ENCODE data around the gene TNK1. TPM values are rescaled to one million over a fixed set of nuclear protein-coding genes. Genes with fewer than 3 reads are reported as not detected.

Gene TNK1
- total and polyA plus RNA-seq, 2 donors (not counting 3 experiments of a cell fraction or from before 2014, with no cell fraction given), result 0.22 to 0.58 TPM

DNA sequence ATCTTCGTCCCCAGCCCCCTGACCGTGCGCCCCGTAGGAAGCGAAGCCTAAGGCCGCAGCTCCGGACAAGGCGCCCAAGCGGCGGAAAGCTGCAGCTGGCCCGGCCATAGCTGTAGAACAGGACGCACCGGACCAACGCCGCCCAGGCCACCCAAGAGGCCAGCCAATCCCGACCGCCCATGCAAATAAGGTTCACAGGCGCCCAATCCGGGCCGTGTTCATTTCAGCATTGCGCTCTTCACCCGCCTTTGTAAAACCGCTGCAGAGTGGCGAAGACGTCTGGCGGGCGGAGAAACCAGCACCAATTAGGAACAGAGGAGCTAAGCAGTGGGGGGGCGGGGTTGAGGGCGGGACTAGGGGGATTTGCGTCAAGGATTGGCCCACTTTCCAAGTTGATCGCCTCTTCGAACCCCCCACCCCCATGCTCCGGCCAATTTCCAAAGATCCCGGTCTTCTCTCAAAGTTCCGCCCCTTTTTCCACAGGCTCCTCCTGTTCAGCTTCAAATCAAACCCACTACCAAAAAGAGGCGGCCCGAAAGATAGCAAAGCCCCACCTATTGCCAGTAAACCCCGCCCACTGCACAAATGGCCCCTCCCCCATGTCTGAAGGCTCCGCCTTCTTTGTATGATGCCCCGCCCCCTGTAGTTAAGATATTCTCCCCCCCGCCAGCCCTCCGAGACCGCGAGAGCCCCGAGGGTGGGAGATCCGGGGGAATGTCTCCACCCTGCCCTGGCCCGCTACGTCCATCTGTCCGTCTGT is 23.3 kb downstream of the TNK1 start, which contains the start of gene TMEM256:
Gene TMEM256 (minus strand): TSS at position 121 of the 760 bp plus-strand sequence. CDS start 13 bp downstream, at position 108.
- Histone ChIP-seq H3K36me3 (ENCODE audit: control insufficient read depth in 2 of 2, extremely low read depth in 1 of 2, insufficient read depth in 2 of 2, low read length in 2 of 2) (peaks cover 0 to 6% of the 10 kb centered on the region in 2 experiments), H3K4me2 (ENCODE audit: insufficient read depth, low read length) (peak within 1 kb of the TSS; percentile 50), H2AFZ (ENCODE audit: low read depth, low read length) (peak within 1 kb of the TSS; percentile 78), H3K27ac (ENCODE audit: insufficient read depth, low read depth, low read length) (peak within 1 kb of the TSS; percentile 21), H3K9ac (replicated peaks; ENCODE audit: extremely low read depth, insufficient read depth, low read length) (peak within 1 kb of the TSS; percentile 41), H3K9me1 (replicated peaks; ENCODE audit: control insufficient read depth, extremely low read depth, insufficient read depth, low read length) (no peaks in the 10 kb centered on the region), H3K4me1 (ENCODE audit: control insufficient read depth, extremely low read depth, insufficient read depth, low read length) (peaks cover 12% of the 10 kb centered on the region), H3K27me3 (ENCODE audit: control insufficient read depth in 2 of 2, insufficient read depth in 2 of 2, low read length in 2 of 2) (no peaks in the 10 kb centered on the region), H3K9me3 (replicated peaks; ENCODE audit: control insufficient read depth, insufficient read depth, low read length) (no peaks in the 10 kb centered on the region), H3K79me2 (ENCODE audit: control insufficient read depth, insufficient read depth, low read length) (peaks cover 4% of the 10 kb centered on the region), H3K4me3 (replicated peaks in 1 of 3; ENCODE audit: insufficient read depth in 1 of 3, low read depth in 1 of 3, low read length in 3 of 3) (peak within 1 kb of the TSS; percentile 43 to 61 (median 52)), H4K20me1 (replicated peaks; ENCODE audit: control insufficient read depth, extremely low read depth, insufficient read depth, low read length) (no peaks in the 10 kb centered on the region)
- ChIA-PET POLR2A (interaction anchor here (0.6 to 1.6 kb wide), 17 partner anchors 10 to 339 kb away, joined by 3 to 14 read pairs (median 5); partner anchors contain the start of genes MPDU1, PLSCR3, POLR2A and TMEM102), CTCF (interaction anchor here (0.6 to 2.9 kb wide), 21 partner anchors 10 to 324 kb away, joined by 3 to 40 read pairs (median 4); partner anchors contain the start of genes CHRNB1, PLSCR3, TMEM102 and TMEM95)
- no peak for TF ChIP-seq EZH2 (IDR thresholded peaks at IDR 0.05; ENCODE audit: borderline replicate concordance, low read depth, low read length, severe bottlenecking)
- no peak for TF ChIP-seq MYC (IDR thresholded peaks at IDR 0.05; ENCODE audit: low read depth, low read length)
- TF ChIP-seq GATA2 (IDR thresholded peaks at IDR 0.05; ENCODE audit: insufficient read depth, insufficient read length, low read depth, low read length), result no peak
- peak; percentile 96 for TF ChIP-seq POLR2AphosphoS5 (IDR thresholded peaks at IDR 0.05; ENCODE audit: insufficient read depth, low read depth, low read length)
- TF ChIP-seq FOS (IDR thresholded peaks at IDR 0.05; ENCODE audit: borderline replicate concordance, insufficient read depth, low read length), result no peak
- peak in 1 of 2 donors; percentile 2 for TF ChIP-seq CTCF (IDR thresholded peaks at IDR 0.05; ENCODE audit: extremely low read depth in 1 of 2, insufficient read depth in 1 of 2, low read depth in 1 of 2, low read length in 2 of 2)
- TF ChIP-seq JUN (IDR thresholded peaks at IDR 0.05; ENCODE audit: borderline replicate concordance, insufficient read depth, insufficient read length, low read depth), result no peak
- TF ChIP-seq, protein P1, sequence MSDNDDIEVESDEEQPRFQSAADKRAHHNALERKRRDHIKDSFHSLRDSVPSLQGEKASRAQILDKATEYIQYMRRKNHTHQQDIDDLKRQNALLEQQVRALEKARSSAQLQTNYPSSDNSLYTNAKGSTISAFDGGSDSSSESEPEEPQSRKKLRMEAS (IDR thresholded peaks at IDR 0.05; ENCODE audit: insufficient read depth, insufficient read length), result no peak
- TF ChIP-seq POLR2A (IDR thresholded peaks at IDR 0.05; ENCODE audit: low read depth, low read length), result peak; percentile 93
- intact Hi-C loops (cut with micrococcal nuclease), result loop anchor here (1.0 to 2.0 kb wide), 5 partner anchors 10 to 283 kb away; partner anchors contain the start of genes PLSCR3, POLR2A, SENP3 and TMEM102
- dilution Hi-C loops (cut with MboI; ENCODE audit: extremely low pct_ligation_motif_present, low sequenced_read_pairs), result no loop called here
- no TSS peak for BruUV-seq (replicated peaks)
- peak; percentile 100 for FAIRE-seq
- peak; percentile 99 for DNase-seq (ENCODE audit: low read depth, low spot score)
